ENCODE results near the gene ISM1.
A peak's percentile ranks its signal among the peaks of the same experiment; 100 is the strongest.

ISM1 gene

GRCh38 chr20:13298692-13299373 lies 77.8 kb downstream of the ISM1 start:
- no peak for TF ChIP-seq CTCF (IDR thresholded peaks at IDR 0.05)
- H3K4me1 ChIP-seq = no peaks in the 10 kb centered on the region
- H3K9me3 ChIP-seq = no peaks in the 10 kb centered on the region
- no peak for DNase-seq
- no peaks in the 10 kb centered on the region for H3K27me3 ChIP-seq
- no peak overlapping the region for H3K27ac ChIP-seq
- H3K4me3 ChIP-seq = no peak overlapping the region
- H3K36me3 ChIP-seq = peaks cover 0 to 22% (median 10%) of the 10 kb centered on the region in 3 donors
- intact Hi-C loops (cut with DNase I; ENCODE audit: low total_unique reads) = no loop called here

- no peaks in the 10 kb centered on the region for H3K9me3 ChIP-seq
- no peak overlapping the region for H3K27ac ChIP-seq
- H3K4me3 ChIP-seq = no peak overlapping the region
- H3K4me1 ChIP-seq = no peaks in the 10 kb centered on the region
- intact Hi-C loops (cut with DNase I; ENCODE audit: low total_unique reads) = no loop called here
- no peak for TF ChIP-seq CTCF (IDR thresholded peaks at IDR 0.05)
- no peak for DNase-seq
- H3K27me3 ChIP-seq = no peaks in the 10 kb centered on the region
- H3K36me3 ChIP-seq = peaks cover 0 to 20% (median 10%) of the 10 kb centered on the region in 3 donors
These were observed 78.3 kb downstream of the ISM1 start for GRCh38 chr20:13299401-13299800.

GRCh38 chr20:13301596-13301995 lies 80.5 kb downstream of the ISM1 start:
- peaks cover 0 to 11% (median 10%) of the 10 kb centered on the region in 3 donors for H3K36me3 ChIP-seq
- H3K27me3 ChIP-seq = no peaks in the 10 kb centered on the region
- H3K4me1 ChIP-seq = peaks cover 0 to 5% (median 0%) of the 10 kb centered on the region in 4 donors
- H3K9me3 ChIP-seq = no peaks in the 10 kb centered on the region
- no peak for TF ChIP-seq CTCF (IDR thresholded peaks at IDR 0.05)
- no peak overlapping the region for H3K27ac ChIP-seq
- intact Hi-C loops (cut with DNase I; ENCODE audit: low total_unique reads) = no loop called here
- no peak overlapping the region for H3K4me3 ChIP-seq
- no peak for DNase-seq

GRCh38 chr20:13302647-13303450 lies 81.8 kb downstream of the ISM1 start:
- Histone ChIP-seq H3K36me3 (peaks cover 0 to 11% (median 10%) of the 10 kb centered on the region in 3 donors), H3K27me3 (no peaks in the 10 kb centered on the region), H3K4me1 (peaks cover 0 to 5% (median 0%) of the 10 kb centered on the region in 4 donors), H3K4me3 (no peak overlapping the region), H3K27ac (no peak overlapping the region), H3K9me3 (no peaks in the 10 kb centered on the region)
- peak in 1 of 2 experiments; percentile 29 for TF ChIP-seq CTCF (IDR thresholded peaks at IDR 0.05)
- no peak for DNase-seq
- intact Hi-C loops (cut with DNase I; ENCODE audit: low total_unique reads) = no loop called here

GRCh38 chr20:13305284-13305683 lies 84.2 kb downstream of the ISM1 start:
- no peaks in the 10 kb centered on the region for H3K27me3 ChIP-seq
- H3K27ac ChIP-seq = no peak overlapping the region
- TF ChIP-seq CTCF (IDR thresholded peaks at IDR 0.05) = no peak
- no peak for DNase-seq
- no peaks in the 10 kb centered on the region for H3K36me3 ChIP-seq
- H3K4me3 ChIP-seq = no peak overlapping the region
- H3K4me1 ChIP-seq = peaks cover 0 to 5% (median 0%) of the 10 kb centered on the region in 4 donors
- H3K9me3 ChIP-seq = no peaks in the 10 kb centered on the region
- intact Hi-C loops (cut with DNase I; ENCODE audit: low total_unique reads) = no loop called here

Data from tibial artery (tissue), 4 donors.